H1 (cell line): ENCODE data around the gene LLGL1. TPM values are rescaled to one million over a fixed set of nuclear protein-coding genes. Genes with fewer than 3 reads are reported as not detected.

Source experiments
- CTCF ChIA-PET: fragments of 300-600 bp; sonication (Branson Sonifier 250); formaldehyde crosslinking; loops from one replicate; lab custom pipeline; 2021; ENCODE audit not compliant: partially characterized antibody; lab: Charles Lee
- POLR2A ChIA-PET: fragments of 300-600 bp; sonication (Branson Sonifier 250); formaldehyde crosslinking; loops from one replicate; lab custom pipeline; 2021; ENCODE audit warnings: inconsistent platforms; ENCODE audit not compliant: partially characterized antibody; lab: Charles Lee
- DNase-seq, 2 experiments: peaks; one replicate each; pipeline versions ENCODE4 v3.0.0 to v3.0.0-alpha.2; 2010 to 2022; ENCODE audit warnings: low spot score in 2 of 2, low read depth in 1 of 2, mixed read lengths in 1 of 2
- FAIRE-seq: peaks from 2 replicates; lab custom pipeline; 2011; peaks lifted over from hg19 to GRCh38; lab: Jason Lieb, UNC
- H2AFZ ChIP-seq: 2 replicates; pipeline ENCODE4 v1.8.1; 2012; ENCODE audit warnings: low read length, inconsistent platforms
- H2AK5ac ChIP-seq: 2 replicates; pipeline ENCODE4 v1.6.1; 2013; ENCODE audit warnings: low read depth, low read length
- H2BK120ac ChIP-seq: replicated peaks from 2 replicates; pipeline ENCODE3; 2013; ENCODE audit warnings: low read depth, low read length, inconsistent platforms
- H2BK12ac ChIP-seq: 2 replicates; pipeline ENCODE4 v1.6.1; 2013; ENCODE audit warnings: low read depth, low read length
- H2BK15ac ChIP-seq: 2 replicates; pipeline ENCODE4 v1.6.1; 2013; ENCODE audit warnings: low read length
- H2BK20ac ChIP-seq: 2 replicates; pipeline ENCODE4 v1.6.1; 2013; ENCODE audit warnings: low read length
- H2BK5ac ChIP-seq: 2 replicates; pipeline ENCODE4 v1.6.1; 2013; ENCODE audit warnings: low read depth, low read length
- H3K14ac ChIP-seq: 2 replicates; pipeline ENCODE4 v1.6.1; 2013; ENCODE audit warnings: inconsistent platforms; ENCODE audit not compliant: insufficient read length
- H3K18ac ChIP-seq: 2 replicates; pipeline ENCODE4 v1.6.1; 2013; ENCODE audit warnings: low read length; ENCODE audit errors: extremely low read depth
- H3K23ac ChIP-seq: 2 replicates; pipeline ENCODE4 v1.6.1; 2013; ENCODE audit warnings: inconsistent platforms; ENCODE audit not compliant: insufficient read length
- H3K23me2 ChIP-seq: 2 replicates; pipeline ENCODE4 v1.6.1; 2013; ENCODE audit warnings: low read depth, low read length
- H3K27ac ChIP-seq: 2 replicates; pipeline ENCODE4 v1.6.1; 2011; ENCODE audit warnings: low read depth, low read length, inconsistent platforms
- H3K27me3 ChIP-seq, 4 experiments: replicated peaks in 1 of 4; 1 replicate in 1 of 4; 2 replicates in 3 of 4; pipeline versions ENCODE4 v1.6.1 to v1.8.1; 2011 to 2013; ENCODE audit warnings: low read length in 3 of 4, mild to moderate bottlenecking in 3 of 4, inconsistent platforms in 2 of 4, mixed read lengths in 2 of 4, moderate library complexity in 1 of 4; ENCODE audit not compliant: control insufficient read depth in 3 of 4, insufficient read depth in 3 of 4; ENCODE audit errors: extremely low read depth in 1 of 4
- H3K36me3 ChIP-seq, 4 experiments: 2 replicates each; pipeline versions ENCODE4 v1.6.1 to v1.8.1; 2011 to 2013; ENCODE audit warnings: mild to moderate bottlenecking in 4 of 4, low read length in 3 of 4, moderate library complexity in 2 of 4, control low read depth in 1 of 4, inconsistent platforms in 1 of 4; ENCODE audit not compliant: insufficient read depth in 4 of 4, control insufficient read depth in 2 of 4
- H3K4ac ChIP-seq: replicated peaks from 2 replicates; pipeline ENCODE3; 2013; ENCODE audit warnings: low read length, low read depth, mixed read lengths, inconsistent platforms; ENCODE audit not compliant: insufficient read length
- H3K4me1 ChIP-seq, 4 experiments: replicated peaks in 1 of 4; 1 replicate in 1 of 4; 2 replicates in 3 of 4; pipeline versions ENCODE4 v1.6.1 to v1.8.1; 2011 to 2013; ENCODE audit warnings: low read length in 3 of 4, inconsistent platforms in 2 of 4, mixed read lengths in 1 of 4; ENCODE audit not compliant: insufficient read depth in 4 of 4, control insufficient read depth in 3 of 4
- H3K4me2 ChIP-seq, 2 experiments: 2 replicates each; pipeline versions ENCODE4 v1.6.1 to v1.8.1; 2011 to 2013; ENCODE audit warnings: low read depth in 2 of 2, low read length in 2 of 2, control low read depth in 1 of 2, inconsistent platforms in 1 of 2, mild to moderate bottlenecking in 1 of 2; ENCODE audit not compliant: insufficient read depth in 1 of 2
- H3K4me3 ChIP-seq, 4 experiments: fragments of 200-600, 300-600 bp in 1 of 4; sonication (generic), shearing (Covaris generic), sonication (Bioruptor Twin) in 1 of 4; 2 replicates each; pipeline versions ENCODE4 v1.5.1 to v1.8.1; 2011 to 2016; ENCODE audit warnings: low read length in 4 of 4, low read depth in 3 of 4, control low read depth in 2 of 4, inconsistent platforms in 2 of 4, mild to moderate bottlenecking in 2 of 4, mixed read lengths in 1 of 4, moderate library complexity in 1 of 4; ENCODE audit not compliant: insufficient read depth in 2 of 4; ENCODE audit errors: extremely low read depth in 1 of 4
- H3K56ac ChIP-seq: replicated peaks from 2 replicates; pipeline ENCODE3; 2013; ENCODE audit warnings: low read depth, mild to moderate bottlenecking, mixed read lengths, low read length, inconsistent platforms; ENCODE audit not compliant: insufficient read length
- H3K79me1 ChIP-seq: 2 replicates; pipeline ENCODE4 v1.6.1; 2013; ENCODE audit warnings: low read depth, low read length, control low read depth
- H3K79me2 ChIP-seq, 2 experiments: 2 replicates each; pipeline versions ENCODE4 v1.6.1 to v1.8.1; 2012 to 2013; ENCODE audit warnings: low read length in 2 of 2, mild to moderate bottlenecking in 2 of 2, inconsistent platforms in 1 of 2; ENCODE audit not compliant: insufficient read depth in 2 of 2, control insufficient read depth in 1 of 2
- H3K9ac ChIP-seq, 4 experiments: replicated peaks in 1 of 4; 1 replicate in 1 of 4; 2 replicates in 3 of 4; pipeline versions ENCODE4 v1.6.1 to v1.8.1; 2011 to 2013; ENCODE audit warnings: low read depth in 3 of 4, low read length in 3 of 4, control low read depth in 2 of 4, mild to moderate bottlenecking in 2 of 4, moderate library complexity in 2 of 4, inconsistent platforms in 1 of 4; ENCODE audit errors: extremely low read depth in 1 of 4
- H3K9me3 ChIP-seq, 2 experiments: 2 replicates each; pipeline versions ENCODE4 v1.6.1 to v1.8.1; 2012 to 2013; ENCODE audit warnings: mild to moderate bottlenecking in 2 of 2, moderate library complexity in 2 of 2, control low read depth in 1 of 2, inconsistent platforms in 1 of 2, low read depth in 1 of 2, low read length in 1 of 2, mixed read lengths in 1 of 2; ENCODE audit not compliant: insufficient read depth in 2 of 2
- H4K20me1 ChIP-seq, 2 experiments: replicated peaks in 1 of 2; 2 replicates each; pipeline versions ENCODE3 to v1.8.1; 2011 to 2013; ENCODE audit warnings: inconsistent platforms in 2 of 2, low read length in 2 of 2, mild to moderate bottlenecking in 1 of 2; ENCODE audit not compliant: insufficient read depth in 2 of 2, control insufficient read depth in 1 of 2
- H4K5ac ChIP-seq: 2 replicates; pipeline ENCODE4 v1.6.1; 2013; ENCODE audit warnings: low read length, low read depth, mixed read lengths, inconsistent platforms; ENCODE audit not compliant: insufficient read length
- H4K8ac ChIP-seq: 2 replicates; pipeline ENCODE4 v1.8.0; 2013; ENCODE audit warnings: mild to moderate bottlenecking, moderate library complexity, low read length, inconsistent platforms; ENCODE audit not compliant: insufficient read depth; ENCODE audit errors: extremely low read depth
- H4K91ac ChIP-seq: replicated peaks from 2 replicates; pipeline ENCODE3; 2013; ENCODE audit warnings: low read length, mixed read lengths, inconsistent platforms; ENCODE audit not compliant: insufficient read length
- CTCF ChIP-seq, 3 experiments: IDR thresholded peaks; 1 replicate in 2 of 3; 2 replicates in 1 of 3; pipeline versions ENCODE4 v1.5.1 to v1.6.1; 2011; ENCODE audit warnings: low read length in 3 of 3, mild to moderate bottlenecking in 3 of 3, inconsistent platforms in 2 of 3, low read depth in 1 of 3, moderate library complexity in 1 of 3; ENCODE audit not compliant: insufficient read depth in 1 of 3; ENCODE audit errors: control extremely low read depth in 1 of 3
- RAD21 ChIP-seq, 2 experiments: IDR thresholded peaks in 1 of 2; conservative IDR thresholded peaks in 1 of 2; 2 replicates each; pipeline ENCODE4 v1.6.1; 2011; ENCODE audit warnings: low read depth in 2 of 2, low read length in 2 of 2, improper control_type of control experiment in 1 of 2, inconsistent platforms in 1 of 2, mild to moderate bottlenecking in 1 of 2, moderate library complexity in 1 of 2
- WGBS, 2 experiments: shearing (Covaris generic) in 1 of 2; methylation state at CpG; one replicate each; pipeline versions ENCODE4 v1.1.6 to v1.1.7; 2013 to 2015; ENCODE audit warnings: low lambda C conversion rate in 2 of 2, mixed read lengths in 2 of 2, inconsistent platforms in 1 of 2, low coverage in 1 of 2, missing lambda C conversion rate in 1 of 2; ENCODE audit not compliant: insufficient replicate concordance in 2 of 2, insufficient coverage in 1 of 2, insufficient read length in 1 of 2; ENCODE audit errors: extremely low coverage in 1 of 2, missing lambda C conversion rate in 1 of 2; 5-methylcytosine and 5-hydroxymethylcytosine counted together
- polyA plus RNA-seq, 7 experiments: library from polyadenylated mRNA; depleted of rRNA in 3 of 7; stranded (reverse) in 5 of 7; unstranded in 2 of 7; fragments of >200 nt in 5 of 7; fragments of 200-250 nt in 2 of 7; gene quantifications; 1 replicate in 5 of 7; 2 replicates in 1 of 7; 4 replicates in 1 of 7; pipeline versions ENCODE4 v1.2.1 to v1.2.3, GENCODE V29; 2011 to 2013; ENCODE audit warnings: missing spikeins in 2 of 7, mixed read lengths in 2 of 7
- total RNA-seq: library from RNA; stranded (reverse); fragmentation: NEBNext Ultra II Directional; extraction: Animal tissue kit (Norgen Biotek cat#: 25700); gene quantifications from 2 replicates; pipeline ENCODE4 v1.2.1, GENCODE V29; 2021

LLGL1 gene
- total and polyA plus RNA-seq, 2 of the 8 experiments (the other 6 are each of a cell fraction or from before 2014, with no cell fraction given) = 71.3 to 107 TPM

DNA sequence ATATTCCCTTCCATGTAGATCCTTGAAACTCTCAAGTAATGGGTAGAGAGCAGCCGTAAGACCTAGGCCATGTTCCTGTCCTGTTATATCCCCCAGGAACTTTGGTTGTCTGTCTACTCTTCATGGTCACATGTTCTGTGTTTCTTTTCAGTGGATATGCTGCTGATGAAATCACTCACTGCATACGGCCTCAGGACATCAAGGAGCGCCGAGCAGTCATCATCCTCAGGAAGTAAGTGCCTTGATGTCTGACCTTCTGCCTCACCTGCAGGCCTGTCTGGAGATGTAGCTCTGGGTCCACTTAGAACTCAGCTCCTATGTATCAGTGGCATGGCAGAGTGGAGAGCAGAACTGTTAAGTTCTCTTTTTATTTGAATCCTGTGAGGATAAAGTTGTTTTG lies 30.6 kb upstream of the LLGL1 start:
- POLR2A ChIA-PET = interaction anchor here (4.8 kb wide), 1 partner anchor 12 kb away, joined by 20 read pairs; the partner anchor contains the start of gene ALKBH5
- peaks cover 11 to 39% (median 30%) of the 10 kb centered on the region in 4 experiments; a peak in 7 of 8 replicates for H3K36me3 ChIP-seq
- no peak for DNase-seq

More for the DNA sequence above, 30.6 kb upstream of the LLGL1 start:
- no peak for TF ChIP-seq RAD21 (IDR thresholded peaks at IDR 0.05 in 1 of 2, conservative IDR thresholded peaks at IDR 0.05 in 1 of 2; ENCODE audit: low read depth in 2 of 2, low read length in 2 of 2)
- no peak for TF ChIP-seq CTCF (IDR thresholded peaks at IDR 0.05; ENCODE audit: control extremely low read depth in 1 of 3, insufficient read depth in 1 of 3, low read depth in 1 of 3, low read length in 3 of 3)
- TF ChIP-seq, all 59 proteins: peak for 0
- FAIRE-seq = no peak
- no peak overlapping the region for H3K4ac ChIP-seq
- H2AFZ ChIP-seq = no peak overlapping the region
- no peaks in the 10 kb centered on the region for H3K23me2 ChIP-seq
- H3K4me2 ChIP-seq = no peak overlapping the region
- no peak overlapping the region for H2BK20ac ChIP-seq
- no peak overlapping the region for H3K56ac ChIP-seq
- WGBS, 2 experiments = 96% methylated on average over 4 of the region's 4 CpGs; no CpG with 5 or more reads in 1 of the 2 experiments
- H2BK120ac ChIP-seq = no peak overlapping the region
- no peak overlapping the region for H4K5ac ChIP-seq
- no peak overlapping the region for H3K27ac ChIP-seq
- CTCF ChIA-PET = interaction anchor here (7.6 to 11.2 kb wide), 3 partner anchors 7 to 52 kb away, joined by 41 to 122 read pairs (median 78); no protein-coding TSS in a partner anchor
- H2AK5ac ChIP-seq = no peak overlapping the region
- H3K14ac ChIP-seq = no peak overlapping the region
- peaks cover 29% of the 10 kb centered on the region for H3K79me1 ChIP-seq
- no peak overlapping the region for H2BK12ac ChIP-seq
- H4K20me1 ChIP-seq = peaks cover 31 to 32% of the 10 kb centered on the region in 2 experiments
- H2BK5ac ChIP-seq = no peak overlapping the region
- no peak overlapping the region for H4K8ac ChIP-seq
- no peak overlapping the region for H3K9ac ChIP-seq
- H3K27me3 ChIP-seq = no peaks in the 10 kb centered on the region
- H3K4me3 ChIP-seq = no peak overlapping the region
- no peaks in the 10 kb centered on the region for H3K4me1 ChIP-seq
- no peak overlapping the region for H3K23ac ChIP-seq
- no peaks in the 10 kb centered on the region for H3K9me3 ChIP-seq
- H2BK15ac ChIP-seq = no peak overlapping the region
- H3K18ac ChIP-seq = no peak overlapping the region
- no peak overlapping the region for H4K91ac ChIP-seq
- peaks cover 11 to 82% of the 10 kb centered on the region in 2 experiments; a peak in 3 of 4 replicates for H3K79me2 ChIP-seq
